ENCODE results near the gene NFATC4. TPM values are rescaled to one million over a fixed set of nuclear protein-coding genes. Genes with fewer than 3 reads are reported as not detected.

NFATC4 gene
- total and polyA plus RNA-seq, 10 of the 15 experiments (the other 5 are each of a cell fraction or from before 2014, with no cell fraction given), result 0.97 to 14.3 (median 4.9) TPM

- ATAC-seq, result no peak
- no peaks in the 10 kb centered on the region for H4K20me1 ChIP-seq (ENCODE audit: control insufficient read depth, insufficient read depth)
- in situ Hi-C loops (cut with MboI), result no loop called here
- no peak for FAIRE-seq
- H3K27ac ChIP-seq (ENCODE audit: control insufficient read depth, insufficient read depth), result no peak overlapping the region
- H3K9me3 ChIP-seq (replicated peaks; ENCODE audit: control insufficient read depth, insufficient read depth, low read length), result no peaks in the 10 kb centered on the region
- no peaks in the 10 kb centered on the region for H3K4me1 ChIP-seq (ENCODE audit: control insufficient read depth, insufficient read depth, low read length)
- intact Hi-C loops (cut with micrococcal nuclease; ENCODE audit: unreplicated experiment), result no loop called here
- no peaks in the 10 kb centered on the region for H3K36me3 ChIP-seq (ENCODE audit: control insufficient read depth in 2 of 2, insufficient read depth in 2 of 2, low read length in 1 of 2)
- WGBS (ENCODE audit: insufficient coverage, insufficient replicate concordance, low lambda C conversion rate, missing lambda C conversion rate), result 29% methylated on average over 6 of the region's 6 CpGs
- ChIA-PET RAD21 (ENCODE audit: unreplicated experiment) (interaction anchor here (1.1 to 2.0 kb wide), 2 partner anchors 12 to 13 kb away, joined by 4 to 10 read pairs; partner anchors contain the start of gene KHNYN), SMC1A (ENCODE audit: uncharacterized antibody, unreplicated experiment) (interaction anchor here (0.9 to 2.1 kb wide), 3 partner anchors 9 to 19 kb away, joined by 3 to 6 read pairs (median 4); no protein-coding TSS in a partner anchor), POLR2A (no interaction called here), CTCF (interaction anchor here (0.9 to 2.2 kb wide), 6 partner anchors 12 to 84 kb away, joined by 3 to 18 read pairs (median 3); partner anchors contain the start of genes CBLN3 and KHNYN)
- no peaks in the 10 kb centered on the region for H3K79me2 ChIP-seq (ENCODE audit: control insufficient read depth, insufficient read depth, low read length)
- H3K27me3 ChIP-seq (replicated peaks in 1 of 2; ENCODE audit: control insufficient read depth in 2 of 2, insufficient read depth in 2 of 2, low read length in 1 of 2), result no peaks in the 10 kb centered on the region; a peak in 2 of 4 replicates
- H3K4me3 ChIP-seq, result no peak overlapping the region
- TF ChIP-seq HDGF (IDR thresholded peaks at IDR 0.05) (no peak), ATF3 (IDR thresholded peaks at IDR 0.05; ENCODE audit: borderline replicate concordance, extremely low read depth, low read depth, low read length) (no peak), SPI1 (IDR thresholded peaks at IDR 0.05; ENCODE audit: borderline replicate concordance, insufficient read depth, low read depth, low read length) (no peak)
- no TSS peak for BruUV-seq (replicated peaks)
- no peak overlapping the region for H2AFZ ChIP-seq (ENCODE audit: control insufficient read depth, low read depth, low read length)
- DNase-seq (ENCODE audit: low read depth, low spot score), result no peak
- H3K4me2 ChIP-seq (ENCODE audit: control insufficient read depth, insufficient read depth), result no peak overlapping the region
- no peak overlapping the region for H3K9ac ChIP-seq (ENCODE audit: control insufficient read depth, insufficient read depth, low read length)
Measured at GRCh38 chr14:24418492-24418873, 50.5 kb downstream of the NFATC4 start.

GRCh38 chr14:24422261-24422660 is 54.3 kb downstream of the NFATC4 start:
- Histone ChIP-seq H3K27me3 (replicated peaks in 1 of 2; ENCODE audit: control insufficient read depth in 2 of 2, insufficient read depth in 2 of 2, low read length in 1 of 2) (no peaks in the 10 kb centered on the region; a peak in 1 of 4 replicates), H4K20me1 (ENCODE audit: control insufficient read depth, insufficient read depth) (no peaks in the 10 kb centered on the region), H3K4me2 (ENCODE audit: control insufficient read depth, insufficient read depth) (no peak overlapping the region), H3K36me3 (ENCODE audit: control insufficient read depth in 2 of 2, insufficient read depth in 2 of 2, low read length in 1 of 2) (no peaks in the 10 kb centered on the region), H3K9me3 (replicated peaks; ENCODE audit: control insufficient read depth, insufficient read depth, low read length) (no peaks in the 10 kb centered on the region), H2AFZ (ENCODE audit: control insufficient read depth, low read depth, low read length) (peak overlapping the region; percentile 9; the same call in 1 of the 2 replicates), H3K9ac (ENCODE audit: control insufficient read depth, insufficient read depth, low read length) (no peak overlapping the region), H3K79me2 (ENCODE audit: control insufficient read depth, insufficient read depth, low read length) (no peaks in the 10 kb centered on the region), H3K4me1 (ENCODE audit: control insufficient read depth, insufficient read depth, low read length) (no peaks in the 10 kb centered on the region), H3K4me3 (no peak overlapping the region), H3K27ac (ENCODE audit: control insufficient read depth, insufficient read depth) (no peak overlapping the region)
- ChIA-PET SMC1A (ENCODE audit: uncharacterized antibody, unreplicated experiment) (interaction anchor here (0.7 to 1.7 kb wide), 3 partner anchors 9 to 14 kb away, joined by 3 to 6 read pairs (median 3); no protein-coding TSS in a partner anchor), CTCF (interaction anchor here (0.6 to 5.1 kb wide), 7 partner anchors 9 to 145 kb away, joined by 3 to 27 read pairs (median 4); no protein-coding TSS in a partner anchor), POLR2A (no interaction called here), RAD21 (ENCODE audit: unreplicated experiment) (interaction anchor here (1.1 to 3.5 kb wide), 3 partner anchors 9 to 88 kb away, joined by 3 to 17 read pairs (median 8); no protein-coding TSS in a partner anchor)
- intact Hi-C loops (cut with micrococcal nuclease; ENCODE audit: unreplicated experiment), result no loop called here
- no TSS peak for BruUV-seq (replicated peaks)
- in situ Hi-C loops (cut with MboI), result no loop called here
- ATAC-seq (peak; percentile 34; the same call in 1 of the 3 replicates), DNase-seq (ENCODE audit: low read depth, low spot score) (no peak), FAIRE-seq (no peak)
- TF ChIP-seq RUNX3 (IDR thresholded peaks at IDR 0.05; ENCODE audit: low read length) (peak; percentile 73), IKZF2 (IDR thresholded peaks at IDR 0.05) (0 out of 4 replicates have a peak, but pooled peaks of 1 of the 2 experiments have one; percentile 13), MYC (IDR thresholded peaks at IDR 0.05; ENCODE audit: insufficient read depth, insufficient read length, insufficient replicate concordance, low read length, severe bottlenecking) (no peak)
- 28% methylated on average over 4 of the region's 4 CpGs for WGBS (ENCODE audit: insufficient coverage, insufficient replicate concordance, low lambda C conversion rate, missing lambda C conversion rate)
